Endodermal cell (in vitro differentiated cells): ENCODE data around the gene LAYN. TPM values are rescaled to one million over a fixed set of nuclear protein-coding genes. Genes with fewer than 3 reads are reported as not detected.
A peak's percentile ranks its signal among the peaks of the same experiment; 100 is the strongest.

Experiments
- DNase-seq: peaks from one replicate; pipeline ENCODE4 v3.0.0-alpha.2; 2017
- H3K27ac ChIP-seq: 2 replicates; pipeline ENCODE4 v1.5.1; 2013; ENCODE audit warnings: mild to moderate bottlenecking, low read depth, low read length, moderate library complexity
- H3K27me3 ChIP-seq: 2 replicates; pipeline ENCODE4 v1.6.1; 2013; ENCODE audit warnings: mild to moderate bottlenecking, low read length, moderate library complexity; ENCODE audit not compliant: insufficient read depth, control insufficient read depth, poor library complexity, severe bottlenecking
- H3K36me3 ChIP-seq: 2 replicates; pipeline ENCODE4 v1.7.0; 2013; ENCODE audit warnings: mild to moderate bottlenecking, low read length, moderate library complexity; ENCODE audit not compliant: control insufficient read depth, insufficient read depth
- H3K4me1 ChIP-seq: one replicate; pipeline ENCODE4 v1.7.0; 2013; ENCODE audit warnings: low read length; ENCODE audit not compliant: control insufficient read depth, insufficient read depth
- H3K4me3 ChIP-seq: 2 replicates; pipeline ENCODE4 v1.5.1; 2013; ENCODE audit warnings: mild to moderate bottlenecking, low read length, moderate library complexity
- H3K9ac ChIP-seq: 2 replicates; pipeline ENCODE4 v1.6.1; 2013; ENCODE audit warnings: mild to moderate bottlenecking, low read length, moderate library complexity; ENCODE audit not compliant: poor library complexity, severe bottlenecking; ENCODE audit errors: extremely low read depth
- H3K9me3 ChIP-seq: 2 replicates; pipeline ENCODE4 v1.6.1; 2013; ENCODE audit warnings: mild to moderate bottlenecking, low read length, moderate library complexity; ENCODE audit not compliant: control insufficient read depth
- H3K27ac Mint-ChIP-seq: 2 replicates; pipeline ENCODE4 v1.8.0; 2020; ENCODE audit warnings: mixed read lengths
- H3K27me3 Mint-ChIP-seq: 2 replicates; pipeline ENCODE4 v1.8.0; 2021; ENCODE audit warnings: mild to moderate bottlenecking, mixed read lengths; ENCODE audit not compliant: insufficient read depth
- H3K36me3 Mint-ChIP-seq: 2 replicates; pipeline ENCODE4 v1.8.0; 2020; ENCODE audit warnings: low read depth, mixed read lengths
- H3K4me1 Mint-ChIP-seq: 2 replicates; pipeline ENCODE4 v1.8.0; 2020; ENCODE audit warnings: mixed read lengths
- H3K4me3 Mint-ChIP-seq: 2 replicates; pipeline ENCODE4 v1.8.0; 2020; ENCODE audit warnings: mild to moderate bottlenecking, moderate library complexity, mixed read lengths
- H3K9me3 Mint-ChIP-seq: 2 replicates; pipeline ENCODE4 v1.8.0; 2020; ENCODE audit warnings: mild to moderate bottlenecking, mixed read lengths
- WGBS, 2 experiments: methylation state at CpG; one replicate each; pipeline versions ENCODE4 v1.1.5 to v1.1.7; 2013; ENCODE audit warnings: missing lambda C conversion rate in 2 of 2, mixed read lengths in 1 of 2; ENCODE audit not compliant: insufficient coverage in 1 of 2, insufficient read length in 1 of 2; 5-methylcytosine and 5-hydroxymethylcytosine counted together
- total RNA-seq, 2 donors: library from RNA; stranded (reverse); fragmentation: NEBNext Ultra II Directional in 1 of 2; extraction: Animal tissue kit (Norgen Biotek cat#: 25700) in 1 of 2; gene quantifications; 2 replicates in 1 of 2; 3 replicates in 1 of 2; pipeline ENCODE4 v1.2.1, GENCODE V29; 2021
- TF ChIP-seq, protein P1 (sequence below): fragments of 200-600 bp; sonication (generic); conservative IDR thresholded peaks from 2 replicates; pipeline ENCODE4 v1.5.0; 2021; ENCODE audit warnings: antibody characterized with exemption, mild to moderate bottlenecking

The LAYN gene
- total RNA-seq, 2 donors from 2014 or later: 1.1 to 1.5 TPM

GRCh38 chr11:111527279-111527678, 13.2 kb upstream of the LAYN start:
- no peaks in the 10 kb centered on the region for H3K4me1 Mint-ChIP-seq
- peaks cover 11% of the 10 kb centered on the region for H3K27me3 Mint-ChIP-seq
- TF ChIP-seq, protein P1, sequence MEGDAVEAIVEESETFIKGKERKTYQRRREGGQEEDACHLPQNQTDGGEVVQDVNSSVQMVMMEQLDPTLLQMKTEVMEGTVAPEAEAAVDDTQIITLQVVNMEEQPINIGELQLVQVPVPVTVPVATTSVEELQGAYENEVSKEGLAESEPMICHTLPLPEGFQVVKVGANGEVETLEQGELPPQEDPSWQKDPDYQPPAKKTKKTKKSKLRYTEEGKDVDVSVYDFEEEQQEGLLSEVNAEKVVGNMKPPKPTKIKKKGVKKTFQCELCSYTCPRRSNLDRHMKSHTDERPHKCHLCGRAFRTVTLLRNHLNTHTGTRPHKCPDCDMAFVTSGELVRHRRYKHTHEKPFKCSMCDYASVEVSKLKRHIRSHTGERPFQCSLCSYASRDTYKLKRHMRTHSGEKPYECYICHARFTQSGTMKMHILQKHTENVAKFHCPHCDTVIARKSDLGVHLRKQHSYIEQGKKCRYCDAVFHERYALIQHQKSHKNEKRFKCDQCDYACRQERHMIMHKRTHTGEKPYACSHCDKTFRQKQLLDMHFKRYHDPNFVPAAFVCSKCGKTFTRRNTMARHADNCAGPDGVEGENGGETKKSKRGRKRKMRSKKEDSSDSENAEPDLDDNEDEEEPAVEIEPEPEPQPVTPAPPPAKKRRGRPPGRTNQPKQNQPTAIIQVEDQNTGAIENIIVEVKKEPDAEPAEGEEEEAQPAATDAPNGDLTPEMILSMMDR: no peak
- H3K36me3 Mint-ChIP-seq: no peaks in the 10 kb centered on the region
- Histone ChIP-seq H3K36me3 (no peaks in the 10 kb centered on the region), H3K27ac (no peak overlapping the region), H3K27me3 (peaks cover 11% of the 10 kb centered on the region), H3K9ac (no peak overlapping the region), H3K4me3 (no peak overlapping the region), H3K9me3 (no peaks in the 10 kb centered on the region), H3K4me1 (no peaks in the 10 kb centered on the region)
- no CpG with 5 or more reads among the region's 1 CpG for WGBS, 2 experiments
- no peak overlapping the region for H3K4me3 Mint-ChIP-seq
- H3K9me3 Mint-ChIP-seq: no peaks in the 10 kb centered on the region
- H3K27ac Mint-ChIP-seq: no peak overlapping the region
- DNase-seq: no peak

- TF ChIP-seq, protein P1: peak; percentile 37
- 88% methylated on average over 1 of the region's 1 CpG; no CpG with 5 or more reads in 1 of the 2 experiments for WGBS, 2 experiments
- Mint-ChIP-seq H3K27me3 (peaks cover 7% of the 10 kb centered on the region), H3K9me3 (no peaks in the 10 kb centered on the region), H3K4me1 (no peaks in the 10 kb centered on the region), H3K27ac (no peak overlapping the region), H3K36me3 (no peaks in the 10 kb centered on the region), H3K4me3 (no peak overlapping the region)
- Histone ChIP-seq H3K36me3 (no peaks in the 10 kb centered on the region), H3K27me3 (peaks cover 7% of the 10 kb centered on the region), H3K9me3 (no peaks in the 10 kb centered on the region), H3K4me1 (no peaks in the 10 kb centered on the region), H3K27ac (no peak overlapping the region), H3K9ac (no peak overlapping the region), H3K4me3 (no peak overlapping the region)
- DNase-seq: no peak
Measured at GRCh38 chr11:111528557-111528956, 12.0 kb upstream of the LAYN start.

DNA sequence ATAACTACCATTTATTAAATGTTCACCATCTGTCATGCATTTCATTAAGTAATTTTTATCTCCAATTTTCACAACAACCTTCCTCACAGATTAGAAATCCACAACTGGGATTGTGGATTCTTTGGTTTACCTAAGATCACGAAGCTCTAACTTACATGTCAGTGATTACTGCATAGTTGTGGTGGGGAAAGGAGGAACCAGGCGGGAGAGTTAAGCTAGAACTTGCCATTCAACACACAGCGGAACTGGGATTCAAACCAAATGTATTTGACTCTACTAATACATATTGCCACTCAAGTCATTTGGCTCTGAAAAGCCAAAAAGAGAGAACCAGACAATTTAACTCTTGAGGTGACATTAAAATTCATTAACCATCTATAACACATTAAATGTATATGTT, 10.4 kb upstream of the LAYN start:
- Histone ChIP-seq H3K9ac (no peak overlapping the region), H3K36me3 (no peaks in the 10 kb centered on the region), H3K27me3 (peaks cover 12% of the 10 kb centered on the region), H3K27ac (no peak overlapping the region), H3K4me1 (no peaks in the 10 kb centered on the region), H3K4me3 (no peak overlapping the region), H3K9me3 (no peaks in the 10 kb centered on the region)
- peaks cover 22% of the 10 kb centered on the region for H3K27me3 Mint-ChIP-seq
- H3K27ac Mint-ChIP-seq: no peak overlapping the region
- H3K4me1 Mint-ChIP-seq: no peaks in the 10 kb centered on the region
- H3K4me3 Mint-ChIP-seq: no peak overlapping the region
- WGBS, 2 experiments: 91% methylated on average over 3 of the region's 3 CpGs; no CpG with 5 or more reads in 1 of the 2 experiments
- no peak for DNase-seq
- H3K9me3 Mint-ChIP-seq: no peaks in the 10 kb centered on the region
- TF ChIP-seq, protein P1: no peak
- H3K36me3 Mint-ChIP-seq: no peaks in the 10 kb centered on the region
